GM18519 (cell line): Measurements from ENCODE around the gene LDLRAD3.
A peak's percentile ranks its signal among the peaks of the same experiment; 100 is the strongest.
"Not testable (repeated sequence)": the region's sequence is repeated elsewhere in the genome, so short reads cannot be mapped to it uniquely, and the experiment has no call there.

Experiments
- ATAC-seq: cut with Tn5 transposase; IDR thresholded peaks from one replicate; pipeline ENCODE4 v1.9.1; 2021; ENCODE audit warnings: mild to moderate bottlenecking, moderate library complexity; ENCODE audit not compliant: unreplicated experiment, low FRiP score

LDLRAD3 gene, protein sequence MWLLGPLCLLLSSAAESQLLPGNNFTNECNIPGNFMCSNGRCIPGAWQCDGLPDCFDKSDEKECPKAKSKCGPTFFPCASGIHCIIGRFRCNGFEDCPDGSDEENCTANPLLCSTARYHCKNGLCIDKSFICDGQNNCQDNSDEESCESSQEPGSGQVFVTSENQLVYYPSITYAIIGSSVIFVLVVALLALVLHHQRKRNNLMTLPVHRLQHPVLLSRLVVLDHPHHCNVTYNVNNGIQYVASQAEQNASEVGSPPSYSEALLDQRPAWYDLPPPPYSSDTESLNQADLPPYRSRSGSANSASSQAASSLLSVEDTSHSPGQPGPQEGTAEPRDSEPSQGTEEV

DNA sequence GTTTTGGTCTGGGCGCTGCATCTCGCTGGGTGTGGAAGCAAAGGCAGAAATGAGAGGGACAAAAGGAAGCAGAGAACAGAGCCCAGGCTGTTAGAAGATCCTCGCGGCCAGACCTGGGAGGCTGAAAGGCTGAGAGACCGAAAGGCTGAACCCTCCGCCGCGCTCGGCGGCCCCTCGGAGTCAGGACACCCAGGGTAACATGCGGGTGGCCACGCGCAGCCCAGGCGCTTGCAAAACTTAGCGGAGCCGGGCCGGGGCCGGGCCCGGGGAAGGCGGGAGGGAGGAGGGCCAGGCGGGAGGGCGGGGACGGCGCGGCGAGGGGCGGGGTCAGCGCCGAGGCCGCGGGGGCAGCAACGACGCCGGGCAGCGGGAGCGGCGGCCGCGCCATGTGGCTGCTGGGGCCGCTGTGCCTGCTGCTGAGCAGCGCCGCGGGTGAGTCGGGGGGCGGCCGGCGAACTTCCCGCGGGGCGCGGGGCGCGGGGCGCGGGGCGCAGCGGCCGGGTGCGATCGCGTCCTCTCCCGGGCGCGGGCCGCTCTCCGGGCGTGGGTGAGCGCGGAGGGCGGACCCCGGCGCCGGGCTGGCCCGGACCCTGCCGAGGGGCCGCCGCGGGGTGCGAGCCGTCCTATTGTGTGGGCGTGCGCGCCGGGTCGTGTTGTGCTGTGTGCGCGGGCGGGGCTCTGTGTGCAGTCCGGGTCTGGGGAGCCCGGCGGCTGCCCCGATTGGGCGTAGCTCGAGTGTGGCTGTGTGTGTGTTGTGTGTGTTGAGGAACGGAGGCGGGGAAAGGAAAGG is at the start of gene LDLRAD3:
Gene LDLRAD3 (plus strand): TSS at position 350 of the 790 bp plus-strand sequence. CDS start 37 bp downstream, at position 387.
- peak; percentile 52 for ATAC-seq

DNA sequence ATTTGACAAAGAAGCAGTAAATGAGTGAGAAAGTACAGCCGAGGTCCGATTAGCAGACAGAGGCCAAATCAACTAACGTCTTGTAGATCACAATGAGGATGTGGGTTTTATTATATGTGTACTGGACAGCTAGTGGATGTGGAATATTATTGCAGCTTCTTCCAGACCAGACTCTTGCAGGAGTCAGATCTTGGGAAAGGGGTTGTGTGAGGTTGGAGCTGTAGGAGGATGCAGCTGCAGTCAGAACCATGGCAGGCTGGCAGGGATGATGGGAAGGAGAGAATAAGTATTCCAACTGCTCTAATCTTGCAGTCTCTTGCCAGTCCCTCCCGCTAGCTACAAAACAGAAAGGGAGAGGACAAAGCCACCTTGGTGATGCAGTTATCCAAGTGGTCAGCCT is 46.8 kb upstream of the LDLRAD3 start:
- ATAC-seq, result no peak

DNA sequence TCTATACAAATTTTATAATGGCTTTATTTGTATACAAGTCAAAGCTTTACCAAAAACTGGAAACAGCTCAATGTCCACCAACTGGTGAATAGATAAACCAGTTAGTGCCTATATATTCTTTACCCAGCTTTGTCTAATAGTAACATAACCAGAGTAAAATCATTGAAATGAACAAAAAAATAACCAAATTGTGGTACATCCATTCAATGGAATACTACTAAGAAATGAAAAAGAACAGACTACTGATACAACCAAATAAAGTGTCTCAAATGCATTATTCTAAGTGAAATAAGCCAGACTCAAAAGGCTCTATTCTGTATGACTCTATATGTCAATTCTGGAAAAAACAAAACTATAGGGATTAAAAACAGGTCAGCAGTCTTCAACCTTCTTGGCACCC is 40.9 kb upstream of the LDLRAD3 start:
- ATAC-seq, result no peak

DNA sequence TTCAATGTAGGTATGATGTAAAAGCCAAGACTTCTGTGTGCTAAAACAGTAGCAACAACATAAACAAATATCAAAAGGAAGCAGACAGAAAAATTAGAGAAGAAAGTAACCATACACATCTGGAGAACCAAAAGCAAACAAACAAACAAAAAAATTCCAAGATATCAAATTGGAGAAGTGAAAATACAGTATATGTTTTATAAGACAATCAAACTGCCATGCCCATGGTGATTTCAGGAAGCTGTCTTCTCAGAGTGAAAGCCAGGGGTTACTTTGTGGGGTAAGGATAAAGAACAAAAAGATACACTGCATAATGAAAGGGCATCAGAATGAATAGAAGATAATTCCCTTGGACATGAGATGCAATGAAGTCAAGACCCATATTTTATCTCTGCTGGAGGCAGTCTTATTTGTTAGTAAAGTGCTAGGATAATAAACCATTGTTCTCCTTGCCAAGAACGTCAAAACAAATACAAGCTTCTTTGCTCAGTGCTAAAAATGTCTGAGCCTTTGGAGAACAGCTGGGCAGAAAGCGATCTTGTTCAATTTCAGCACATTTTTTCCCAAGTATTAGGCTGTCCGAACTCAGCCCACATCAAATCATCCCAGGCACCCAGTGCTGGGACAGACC is 38.1 kb upstream of the LDLRAD3 start:
- no peak for ATAC-seq

DNA sequence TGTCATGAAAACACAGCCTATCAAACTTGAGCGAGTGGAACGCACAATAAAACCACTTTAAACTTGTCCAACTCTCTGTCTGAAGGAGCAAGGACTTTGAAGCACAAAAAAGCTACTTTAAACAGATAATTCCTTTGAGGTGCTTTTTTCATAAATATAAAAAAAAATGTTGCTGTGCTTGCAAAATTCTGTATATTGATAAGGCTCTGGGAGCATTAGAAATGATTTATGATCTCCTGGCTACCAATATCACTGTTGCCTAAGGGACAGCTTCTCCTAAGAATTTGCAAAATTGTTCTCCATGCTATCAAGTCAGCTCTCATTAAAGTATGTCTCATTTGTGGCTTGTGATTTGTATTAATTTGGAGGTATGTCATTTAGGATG is 37.6 kb upstream of the LDLRAD3 start:
- ATAC-seq, result no peak

DNA sequence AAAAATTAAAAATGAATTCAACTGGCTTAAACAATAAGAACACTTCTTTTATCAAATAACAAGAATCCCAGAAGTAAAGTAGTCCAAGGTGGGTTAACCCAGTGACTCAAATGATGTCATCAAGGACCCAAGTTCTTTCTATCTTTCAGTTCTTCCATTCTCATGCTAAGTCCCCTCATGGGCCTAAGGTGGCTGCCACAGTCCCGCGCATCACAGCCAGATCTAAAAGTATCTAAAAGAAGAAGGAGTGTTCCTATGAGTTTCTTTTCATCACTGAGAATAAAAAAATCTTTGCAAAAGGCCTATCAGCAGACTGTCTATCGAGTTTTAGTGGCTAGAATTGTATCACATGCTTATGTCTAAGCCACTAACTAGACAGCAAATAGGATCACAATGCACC is 37.2 kb upstream of the LDLRAD3 start:
- no peak for ATAC-seq

DNA sequence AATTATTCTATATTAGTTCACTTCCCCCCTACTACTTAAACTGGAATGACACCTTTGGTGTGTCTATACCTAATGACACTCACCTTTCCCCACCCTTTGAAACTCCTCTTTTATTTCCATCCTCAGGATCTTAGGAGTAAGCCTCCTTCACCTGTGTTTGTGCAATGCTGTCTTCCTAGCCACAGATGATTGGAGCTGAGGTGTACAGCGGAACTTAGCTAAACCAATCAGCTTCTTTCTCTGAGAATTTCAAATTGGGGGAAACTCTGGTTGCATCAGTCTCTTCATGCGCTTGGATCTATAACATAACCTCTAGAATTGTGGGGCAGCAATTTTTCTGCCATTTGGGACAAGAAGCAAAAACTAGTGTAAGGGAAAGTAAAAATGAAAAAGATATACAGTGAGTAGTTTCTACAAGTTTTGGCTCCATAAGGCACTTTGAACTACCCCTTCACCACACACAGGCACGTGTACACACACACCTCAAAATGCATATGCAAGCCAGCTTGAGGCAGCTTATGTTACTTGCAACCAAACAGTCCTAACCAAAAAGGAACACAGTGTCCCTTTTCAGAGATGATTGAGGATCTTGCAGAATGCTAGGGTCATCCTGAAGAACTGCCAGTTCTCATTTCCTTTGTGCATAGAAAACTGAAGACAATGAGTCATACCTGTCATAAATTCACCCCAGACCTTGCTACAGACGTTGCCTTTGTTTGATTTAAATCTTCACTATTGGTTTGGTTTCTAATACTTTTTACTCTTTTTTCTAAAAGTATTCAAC is 36.0 kb upstream of the LDLRAD3 start:
- peak; percentile 74 for ATAC-seq

DNA sequence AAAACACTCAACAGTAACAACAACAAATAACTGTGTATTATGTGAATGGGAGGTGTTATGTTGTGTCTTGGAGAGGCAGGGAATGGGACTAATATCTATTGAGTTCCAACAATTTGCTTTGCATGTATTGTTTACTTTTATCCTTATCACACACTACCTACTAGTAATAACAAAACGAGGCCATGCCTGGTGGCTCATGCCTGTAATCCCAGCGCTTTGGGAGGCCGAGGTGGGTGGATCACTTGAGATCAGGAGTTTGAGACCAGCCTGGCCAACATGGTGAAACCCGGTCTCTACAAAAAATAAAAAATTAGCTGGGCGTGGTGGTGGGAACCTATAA is 35.5 kb upstream of the LDLRAD3 start:
- peak; percentile 3 for ATAC-seq

DNA sequence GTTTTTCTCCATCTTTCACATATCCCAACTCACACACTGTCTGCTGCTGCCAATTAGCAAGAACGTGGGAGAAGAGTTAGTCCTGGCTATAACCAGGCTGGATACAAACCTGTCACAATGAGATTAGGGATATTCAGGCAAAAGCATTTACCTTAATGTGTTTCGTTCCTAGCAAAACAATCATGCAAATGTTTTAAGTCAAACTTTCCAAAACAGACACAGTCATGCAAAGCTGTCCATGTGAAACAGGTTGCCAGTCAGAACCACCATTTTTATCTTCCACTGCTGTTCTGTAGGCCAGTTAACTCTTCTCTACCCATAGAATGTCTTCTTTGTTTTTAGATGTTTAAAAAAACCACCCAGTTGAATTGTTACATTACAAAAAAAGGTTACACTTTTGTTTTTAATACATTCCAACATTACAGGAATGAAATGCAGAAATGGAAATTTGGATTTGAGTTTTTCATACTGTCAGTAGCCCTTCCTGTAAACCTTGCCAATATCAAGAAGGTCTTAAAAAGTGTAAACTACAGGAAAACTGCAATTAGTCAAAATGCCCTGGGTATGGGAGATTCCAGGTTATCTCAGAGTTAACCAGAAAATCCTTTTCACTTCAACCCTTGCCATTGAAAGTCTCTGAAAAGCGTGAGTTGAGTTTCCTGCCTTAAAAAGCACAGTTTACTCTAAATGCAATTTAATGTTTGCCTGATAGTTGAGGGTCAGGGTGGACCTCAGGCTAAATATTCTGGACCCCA is 34.2 kb upstream of the LDLRAD3 start:
- no peak for ATAC-seq

DNA sequence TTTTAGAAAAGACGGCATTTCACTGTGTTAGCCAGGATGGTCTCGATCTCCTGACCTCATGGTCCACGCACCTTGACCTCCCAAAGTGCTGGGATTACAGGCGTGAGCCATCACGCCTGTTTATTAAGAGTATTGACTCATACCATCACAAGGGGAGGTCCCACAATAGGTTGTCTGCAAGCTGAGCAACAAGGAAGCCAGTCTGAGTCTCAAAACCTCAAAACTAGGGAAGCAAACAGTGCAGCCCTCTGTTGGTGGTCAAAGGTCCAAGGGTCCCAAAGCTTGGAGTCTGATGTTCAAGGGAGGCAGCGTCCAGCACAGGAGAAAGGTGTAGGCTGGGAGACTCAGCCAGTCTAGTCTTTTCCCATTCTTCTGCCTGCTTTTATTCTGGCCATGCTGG is 32.8 kb upstream of the LDLRAD3 start:
- no peak for ATAC-seq

DNA sequence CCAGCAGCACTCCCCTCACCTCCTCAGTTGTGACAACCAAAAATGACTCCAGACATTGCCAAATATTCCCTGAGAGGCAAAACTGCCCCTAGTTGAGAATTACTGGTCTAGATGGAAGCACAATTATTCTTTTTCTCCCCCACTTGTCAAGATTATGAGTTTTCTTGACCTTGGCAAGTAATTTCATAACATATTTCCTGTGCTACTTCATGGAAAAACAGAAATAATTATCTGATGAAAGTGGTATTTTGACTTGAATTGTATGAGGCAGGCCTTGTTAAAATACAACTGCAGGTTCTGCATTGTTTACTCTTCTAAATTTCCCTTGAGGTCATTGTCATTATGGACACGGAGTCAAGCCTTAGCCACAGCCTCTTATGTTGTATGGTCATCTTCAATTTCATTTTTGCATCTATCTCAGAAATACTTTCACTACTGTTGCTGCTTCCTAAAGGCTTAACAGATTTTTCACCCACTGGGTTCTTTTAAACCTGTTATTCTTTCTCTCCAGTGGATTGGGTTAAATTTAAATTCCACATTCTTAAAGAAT is 32.2 kb upstream of the LDLRAD3 start:
- ATAC-seq, result no peak

DNA sequence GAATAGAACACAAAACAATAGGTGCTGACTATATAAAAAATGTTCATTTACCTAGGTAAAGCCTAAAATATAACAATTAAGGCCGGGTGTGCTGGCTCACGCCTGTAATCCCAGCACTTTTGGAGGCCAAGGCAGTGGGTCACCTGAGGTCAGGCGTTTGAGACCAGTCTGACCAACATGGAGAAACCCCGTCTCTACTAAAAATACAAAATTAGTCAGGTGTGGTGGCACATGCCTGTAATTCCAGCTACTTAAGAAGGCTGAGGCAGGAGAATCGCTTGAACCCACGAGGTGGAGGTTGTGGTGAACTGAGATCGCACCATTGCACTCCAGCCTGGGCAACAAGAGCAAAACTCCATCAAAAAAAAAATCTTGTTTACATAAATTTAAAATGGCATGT is 31.4 kb upstream of the LDLRAD3 start:
- not testable (repeated sequence) for ATAC-seq

DNA sequence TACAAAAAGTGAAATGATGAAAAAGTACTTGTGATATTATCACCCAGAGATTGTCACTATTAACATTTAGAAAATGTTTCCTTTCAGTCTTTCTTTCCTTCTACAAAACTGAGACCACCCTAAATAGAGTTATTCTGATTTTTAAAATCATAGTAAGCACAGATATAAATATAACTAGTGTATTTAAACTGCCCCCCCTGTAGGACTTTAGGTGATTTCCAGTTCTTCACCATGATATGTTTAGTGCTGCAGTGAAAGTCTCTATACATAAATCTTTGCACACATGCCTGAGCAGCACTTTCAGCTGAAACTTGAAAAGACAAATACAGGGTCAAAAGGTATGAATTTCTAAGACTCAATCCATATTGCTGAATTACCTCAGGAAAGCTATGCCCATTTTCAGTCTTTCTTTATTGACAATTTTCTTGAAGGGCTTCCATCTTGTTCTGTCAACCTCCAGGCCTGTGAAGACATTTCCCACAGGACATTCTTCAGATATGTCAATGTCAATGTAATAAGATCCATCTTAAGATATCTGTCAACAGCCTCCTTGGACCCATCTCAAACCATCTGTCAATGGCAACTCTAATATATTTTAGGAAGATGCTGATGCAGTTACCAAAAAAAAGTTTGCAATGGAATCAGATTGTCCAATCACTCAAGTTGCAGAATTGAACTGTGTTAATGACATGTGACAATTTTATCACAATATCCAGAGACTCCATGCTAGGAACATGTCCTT is 30.8 kb upstream of the LDLRAD3 start:
- ATAC-seq, result no peak

DNA sequence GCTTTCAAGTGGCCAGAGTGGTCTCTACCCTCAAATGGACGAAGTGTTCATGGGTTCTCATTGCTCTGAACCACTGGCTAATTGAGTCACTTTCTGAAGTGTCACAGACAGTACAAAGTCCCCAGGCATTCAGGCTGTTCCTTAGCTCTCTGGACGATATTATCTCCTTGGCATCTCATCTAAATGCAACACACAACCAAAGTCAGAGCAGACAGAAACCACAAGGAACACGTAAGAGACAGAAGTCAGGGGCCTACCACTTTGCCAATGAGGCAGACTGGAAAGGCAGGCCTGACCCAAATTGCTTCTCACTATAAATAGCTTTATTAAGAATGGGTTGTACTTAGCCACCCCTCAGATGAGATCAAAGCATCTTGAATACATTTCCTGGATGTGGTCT is 29.0 kb upstream of the LDLRAD3 start:
- ATAC-seq, result no peak

DNA sequence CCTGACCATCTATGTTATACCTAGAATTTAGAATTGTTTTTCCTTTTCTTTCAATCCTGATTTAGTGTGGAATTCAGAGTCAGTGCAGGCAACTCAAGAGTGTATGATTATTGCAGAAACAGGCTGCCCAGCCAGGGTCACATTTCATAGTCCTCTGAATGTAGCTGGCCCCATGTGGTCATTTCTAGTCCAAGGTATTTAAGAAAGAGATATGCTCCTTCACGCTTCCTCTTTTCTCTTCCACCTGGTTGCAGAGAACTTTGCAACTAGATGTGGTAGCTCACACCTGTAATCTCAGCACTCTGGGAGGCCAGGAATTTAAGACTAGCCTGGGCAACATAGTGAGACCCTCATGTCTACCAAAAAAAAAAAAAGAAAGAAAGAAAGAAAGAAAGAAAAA is 27.6 kb upstream of the LDLRAD3 start:
- no peak for ATAC-seq

DNA sequence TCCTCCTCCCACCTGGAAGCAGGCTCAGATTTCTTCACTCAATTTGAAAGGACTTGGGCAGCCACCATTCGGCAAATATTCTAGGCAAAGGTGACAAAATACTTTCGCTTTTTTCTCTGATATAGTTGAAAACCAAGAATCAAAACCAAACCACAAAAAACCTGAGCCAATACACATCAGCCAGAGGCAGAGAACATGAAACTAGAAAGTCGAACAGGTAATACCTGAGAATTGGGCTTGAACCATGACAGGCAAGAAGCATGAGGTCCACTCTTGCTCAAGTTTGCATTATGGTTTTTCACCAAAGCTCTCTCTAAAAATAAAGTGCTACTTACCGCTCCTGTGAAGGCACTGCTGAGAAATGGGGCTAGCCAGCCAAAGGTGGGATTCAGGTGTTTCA is 26.2 kb upstream of the LDLRAD3 start:
- ATAC-seq, result peak; percentile 71

DNA sequence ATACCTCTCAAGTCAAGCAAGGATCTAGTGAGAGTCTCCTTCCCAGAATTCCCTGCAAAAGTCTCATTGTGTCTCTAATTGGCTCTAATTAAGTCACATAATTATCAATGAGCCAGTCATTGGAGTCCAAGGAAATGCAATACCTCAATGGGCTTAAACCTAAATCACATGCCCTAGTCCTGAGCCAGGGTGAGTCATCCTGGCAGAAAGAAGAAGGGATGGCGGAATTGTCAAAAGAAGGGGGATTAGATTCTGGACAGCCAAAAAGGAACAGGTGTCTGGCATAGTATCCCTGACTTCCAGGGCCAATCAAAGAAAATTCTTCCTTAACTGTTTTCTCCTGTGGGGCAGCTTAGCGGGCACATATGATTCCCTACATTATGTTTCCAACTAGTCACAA is 25.1 kb upstream of the LDLRAD3 start:
- ATAC-seq, result no peak

DNA sequence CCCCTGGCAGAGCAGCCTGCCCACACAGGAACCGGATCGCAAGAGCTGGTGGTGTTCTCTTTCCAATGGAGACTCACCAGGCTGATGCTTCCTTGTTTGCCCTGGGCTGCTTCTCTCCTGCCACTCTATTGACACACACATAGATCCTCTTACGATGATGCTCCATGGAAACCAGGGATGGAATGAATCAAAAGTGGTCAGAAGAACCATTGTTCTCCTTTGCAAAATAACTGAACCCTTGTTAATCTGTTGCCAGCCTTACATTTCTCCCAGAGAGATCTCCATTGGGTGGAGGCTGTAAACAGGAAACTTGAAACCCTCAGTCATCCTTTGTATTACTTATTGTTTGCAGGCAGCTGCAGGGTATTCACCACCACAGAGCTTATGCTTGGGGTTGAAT is 24.6 kb upstream of the LDLRAD3 start:
- ATAC-seq, result no peak

DNA sequence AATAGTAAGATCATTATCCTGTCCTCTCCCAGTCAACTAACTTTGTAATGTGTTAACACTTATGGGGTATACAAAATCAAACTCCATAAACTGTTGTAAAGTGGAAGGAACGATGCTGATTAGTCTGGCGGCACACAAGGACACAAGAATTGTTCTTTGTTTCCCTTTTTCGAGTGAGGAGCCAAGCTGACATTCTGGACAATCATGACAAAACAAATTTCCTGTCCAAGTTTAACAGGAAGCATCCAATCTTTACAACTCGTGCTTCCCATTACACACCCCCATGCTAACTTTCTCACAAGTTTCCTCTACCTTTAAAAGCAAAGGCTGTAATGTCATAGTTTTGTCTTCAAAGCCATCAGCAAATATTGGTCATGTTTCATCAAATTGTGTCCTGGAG is 20.4 kb upstream of the LDLRAD3 start:
- ATAC-seq, result no peak
